Liver (tissue), 9 donors: ENCODE measurements around the gene GPC2. TPM values are rescaled to one million over a fixed set of nuclear protein-coding genes. Genes with fewer than 3 reads are reported as not detected.

Experiments used
- DNase-seq: peaks from one replicate; pipeline ENCODE4 v3.0.0-alpha.2; 2017; ENCODE audit warnings: low spot score
- H3K27ac ChIP-seq, 2 donors: one replicate each; pipeline ENCODE4 v1.7.0; 2013; ENCODE audit warnings: inconsistent platforms in 2 of 2, low read length in 2 of 2, control low read depth in 1 of 2, low read depth in 1 of 2, mild to moderate bottlenecking in 1 of 2
- H3K27me3 ChIP-seq, 4 donors: one replicate each; pipeline versions ENCODE4 v1.6.1 to v1.7.0; 2013; ENCODE audit warnings: low read length in 3 of 4, inconsistent platforms in 1 of 4, mild to moderate bottlenecking in 1 of 4, moderate library complexity in 1 of 4; ENCODE audit not compliant: control insufficient read depth in 4 of 4, insufficient read depth in 4 of 4
- H3K36me3 ChIP-seq, 4 donors: one replicate each; pipeline versions ENCODE4 v1.6.1 to v1.7.0; 2013; ENCODE audit warnings: low read length in 3 of 4, mild to moderate bottlenecking in 3 of 4, low read depth in 1 of 4, moderate library complexity in 1 of 4; ENCODE audit not compliant: control insufficient read depth in 4 of 4, insufficient read depth in 3 of 4
- H3K4me1 ChIP-seq, 4 donors: one replicate each; pipeline versions ENCODE4 v1.6.1 to v1.7.0; 2013; ENCODE audit warnings: low read length in 3 of 4, mild to moderate bottlenecking in 3 of 4, moderate library complexity in 1 of 4; ENCODE audit not compliant: control insufficient read depth in 4 of 4, insufficient read depth in 4 of 4
- H3K4me3 ChIP-seq, 3 donors: one replicate each; pipeline versions ENCODE4 v1.6.1 to v1.7.0; 2013; ENCODE audit warnings: low read length in 3 of 3, control low read depth in 1 of 3, low read depth in 1 of 3, mild to moderate bottlenecking in 1 of 3
- H3K9ac ChIP-seq, 2 donors: one replicate each; pipeline ENCODE4 v1.7.0; 2013; ENCODE audit warnings: low read length in 2 of 2, mild to moderate bottlenecking in 2 of 2, moderate library complexity in 2 of 2, control low read depth in 1 of 2, low read depth in 1 of 2
- H3K9me3 ChIP-seq, 4 donors: one replicate each; pipeline versions ENCODE4 v1.6.1 to v1.7.0; 2013; ENCODE audit warnings: low read length in 3 of 4; ENCODE audit not compliant: control insufficient read depth in 4 of 4
- CTCF ChIP-seq: fragments of 150-350 bp; IDR thresholded peaks from 2 replicates; pipeline ENCODE4 v1.5.1; 2017; ENCODE audit warnings: improper control_type of control experiment, low read depth, low read length; ENCODE audit not compliant: missing input control
- EGR1 ChIP-seq, 2 donors: IDR thresholded peaks; 2 replicates each; pipeline ENCODE4 v1.6.1; 2016 to 2018; ENCODE audit warnings: antibody characterized with exemption in 2 of 2, low read depth in 2 of 2
- FOXA1 ChIP-seq: IDR thresholded peaks from 2 replicates; pipeline ENCODE4 v1.6.1; 2016; ENCODE audit warnings: antibody characterized with exemption
- GABPA ChIP-seq, 2 donors: IDR thresholded peaks in 1 of 2; conservative IDR thresholded peaks in 1 of 2; 2 replicates each; pipeline ENCODE4 v1.6.1; 2016; ENCODE audit warnings: antibody characterized with exemption in 2 of 2, mild to moderate bottlenecking in 1 of 2, moderate library complexity in 1 of 2
- HNF4G ChIP-seq: IDR thresholded peaks from 2 replicates; pipeline ENCODE4 v1.6.1; 2016; ENCODE audit warnings: antibody characterized with exemption
- JUND ChIP-seq, 2 donors: IDR thresholded peaks; 2 replicates each; pipeline ENCODE4 v1.6.1; 2016; ENCODE audit warnings: antibody characterized with exemption in 2 of 2
- NR2F2 ChIP-seq: IDR thresholded peaks from 2 replicates; pipeline ENCODE4 v1.6.1; 2016; ENCODE audit warnings: antibody characterized with exemption
- RAD21 ChIP-seq, 2 donors: IDR thresholded peaks; 2 replicates each; pipeline ENCODE4 v1.6.1; 2016; ENCODE audit warnings: antibody characterized with exemption in 2 of 2, mild to moderate bottlenecking in 2 of 2
- REST ChIP-seq: IDR thresholded peaks from 2 replicates; pipeline ENCODE4 v1.6.1; 2016; ENCODE audit warnings: antibody characterized with exemption, mild to moderate bottlenecking
- RXRA ChIP-seq, 2 donors: IDR thresholded peaks; 2 replicates each; pipeline ENCODE4 v1.6.1; 2017 to 2018; ENCODE audit warnings: antibody characterized with exemption in 2 of 2, mild to moderate bottlenecking in 1 of 2
- SP1 ChIP-seq: IDR thresholded peaks from 2 replicates; pipeline ENCODE4 v1.6.1; 2018; ENCODE audit warnings: antibody characterized with exemption, mild to moderate bottlenecking
- TAF1 ChIP-seq: conservative IDR thresholded peaks from 2 replicates; pipeline ENCODE4 v1.6.1; 2016; ENCODE audit warnings: antibody characterized with exemption, mild to moderate bottlenecking
- ZBTB33 ChIP-seq: IDR thresholded peaks from 2 replicates; pipeline ENCODE4 v1.6.1; 2016; ENCODE audit warnings: antibody characterized with exemption
- WGBS: extraction: QIAGEN DNeasy Blood & Tissue Kit; methylation state at CpG from one replicate; pipeline ENCODE4 v1.1.7; 2013; 5-methylcytosine and 5-hydroxymethylcytosine counted together
- polyA plus RNA-seq, 2 donors: library from polyadenylated mRNA; stranded (reverse) in 1 of 2; unstranded in 1 of 2; fragments of 200-250 nt in 1 of 2; fragments of >200 nt in 1 of 2; fragmentation: Nextera tagmentation in 1 of 2; extraction: Ambion mirVana in 1 of 2; gene quantifications; one replicate each; pipeline versions ENCODE4 v1.2.1 to v1.2.3, GENCODE V29; 2013 to 2015
- total RNA-seq, 2 donors: library from RNA; depleted of rRNA; stranded (reverse); fragments of >200 nt; gene quantifications; one replicate each; pipeline ENCODE4 v1.2.3, GENCODE V29; 2014
- TF ChIP-seq, protein P1 (sequence below): IDR thresholded peaks from 2 replicates; pipeline ENCODE4 v1.6.1; 2016; ENCODE audit warnings: antibody characterized with exemption
- TF ChIP-seq, protein P2 (sequence below): IDR thresholded peaks from 2 replicates; pipeline ENCODE4 v1.6.1; 2016; ENCODE audit warnings: antibody characterized with exemption
- donor health status: healthy.
- donor health status: healthy.
- donor health status: healthy.
- donor health status: healthy.
- donor health status: healthy.

GPC2 gene
- total and polyA plus RNA-seq, 4 donors = 0.14 to 0.79 (median 0.33) TPM; not detected in 1

- Histone ChIP-seq H3K9ac (peak overlapping the region in 1 of 2 donors; percentile 78), H3K4me3 (peak overlapping the region in 2 of 3 donors; percentile 88 to 90), H3K27ac (peak overlapping the region; percentile 4 to 99), H3K27me3 (no peaks in the 10 kb centered on the region), H3K36me3 (no peaks in the 10 kb centered on the region), H3K4me1 (peaks cover 9 to 39% (median 19%) of the 10 kb centered on the region in 4 donors), H3K9me3 (no peaks in the 10 kb centered on the region)
- 13% methylated on average over 37 of the region's 37 CpGs for WGBS
- TF ChIP-seq NR2F2 = no peak
- TF ChIP-seq RXRA (IDR thresholded peaks at IDR 0.05) = no peak
- TF ChIP-seq HNF4G = no peak
- TF ChIP-seq, protein P1, sequence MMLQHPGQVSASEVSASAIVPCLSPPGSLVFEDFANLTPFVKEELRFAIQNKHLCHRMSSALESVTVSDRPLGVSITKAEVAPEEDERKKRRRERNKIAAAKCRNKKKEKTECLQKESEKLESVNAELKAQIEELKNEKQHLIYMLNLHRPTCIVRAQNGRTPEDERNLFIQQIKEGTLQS = no peak
- no peak for TF ChIP-seq RAD21 (IDR thresholded peaks at IDR 0.05)
- no peak for TF ChIP-seq JUND (IDR thresholded peaks at IDR 0.05)
- TF ChIP-seq, protein P2, sequence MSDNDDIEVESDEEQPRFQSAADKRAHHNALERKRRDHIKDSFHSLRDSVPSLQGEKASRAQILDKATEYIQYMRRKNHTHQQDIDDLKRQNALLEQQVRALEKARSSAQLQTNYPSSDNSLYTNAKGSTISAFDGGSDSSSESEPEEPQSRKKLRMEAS = no peak
- TF ChIP-seq TAF1 = no peak
- no peak for TF ChIP-seq SP1
- no peak for TF ChIP-seq EGR1 (IDR thresholded peaks at IDR 0.05; ENCODE audit: low read depth in 2 of 2)
- no peak for TF ChIP-seq REST
- no peak for TF ChIP-seq FOXA1
- TF ChIP-seq CTCF = no peak
- no peak for TF ChIP-seq ZBTB33
- TF ChIP-seq GABPA (IDR thresholded peaks at IDR 0.05 in 1 of 2, conservative IDR thresholded peaks at IDR 0.05 in 1 of 2) = no peak
- peak; percentile 62 for DNase-seq
Measured at GRCh38 chr7:100127866-100128636, 49.1 kb downstream of the GPC2 start.
